SU-DHL-6 (cell line): ENCODE measurements around the gene DAPP1.

Source experiments
- H2AFZ ChIP-seq: fragments of 200-600 bp; sonication (generic); 2 replicates; pipeline ENCODE4 v1.6.1; 2014; ENCODE audit warnings: low read depth, mild to moderate bottlenecking, moderate library complexity, mixed read lengths, antibody characterized with exemption, low read length; ENCODE audit not compliant: severe bottlenecking
- H3F3A ChIP-seq: fragments of 200-600 bp; shearing (Covaris generic); 2 replicates; pipeline ENCODE4 v1.6.0; 2016; ENCODE audit warnings: antibody characterized with exemption, mild to moderate bottlenecking; ENCODE audit not compliant: insufficient read depth
- H3K27ac ChIP-seq: fragments of 200-600 bp; sonication (generic); 2 replicates; pipeline ENCODE4 v1.5.1; 2016; ENCODE audit warnings: low read depth, mild to moderate bottlenecking, low read length, moderate library complexity, mixed read lengths
- H3K27me3 ChIP-seq: fragments of 200-600 bp; sonication (generic), shearing (Covaris generic); 2 replicates; pipeline ENCODE4 v1.6.0; 2014; ENCODE audit warnings: mild to moderate bottlenecking, low read length
- H3K36me3 ChIP-seq: fragments of 200-600 bp; sonication (generic); 2 replicates; pipeline ENCODE4 v1.6.1; 2014; ENCODE audit warnings: mild to moderate bottlenecking, low read length, mixed read lengths
- H3K4me2 ChIP-seq: fragments of 300-600, 200-600 bp; shearing (Covaris generic), sonication (generic); 2 replicates; pipeline ENCODE4 v1.6.0; 2014; ENCODE audit warnings: low read length, low read depth, mild to moderate bottlenecking; ENCODE audit not compliant: poor library complexity, severe bottlenecking
- H3K4me3 ChIP-seq: fragments of 200-600 bp; sonication (generic); 2 replicates; pipeline ENCODE4 v1.5.1; 2014; ENCODE audit warnings: antibody characterized with exemption, low read length, mild to moderate bottlenecking, mixed read lengths; ENCODE audit not compliant: insufficient read depth, poor library complexity, severe bottlenecking
- H3K79me2 ChIP-seq: fragments of 200-600 bp; sonication (generic); 2 replicates; pipeline ENCODE4 v1.6.1; 2014; ENCODE audit warnings: mild to moderate bottlenecking, low read length, moderate library complexity; ENCODE audit not compliant: insufficient read depth
- H3K9ac ChIP-seq: fragments of 200-600 bp; sonication (generic); 2 replicates; pipeline ENCODE4 v1.7.0; 2014; ENCODE audit warnings: mild to moderate bottlenecking, low read length
- H3K9me2 ChIP-seq: fragments of 200-600 bp; sonication (generic); replicated peaks from 2 replicates; pipeline ENCODE4 v1.6.1; 2014; ENCODE audit warnings: low read length; ENCODE audit not compliant: insufficient read depth
- H3K9me3 ChIP-seq: fragments of 200-600 bp; sonication (generic); 2 replicates; pipeline ENCODE4 v1.6.1; 2014; ENCODE audit warnings: low read length, mixed read lengths; ENCODE audit not compliant: insufficient read depth
- H4K20me1 ChIP-seq: fragments of 200-600 bp; sonication (generic); 2 replicates; pipeline ENCODE4 v1.6.1; 2014; ENCODE audit warnings: low read depth, mild to moderate bottlenecking, antibody characterized with exemption, low read length, moderate library complexity, mixed read lengths
- CTCF ChIP-seq: fragments of 200-600 bp; sonication (generic); IDR thresholded peaks from one replicate; pipeline ENCODE4 v1.5.1; 2017; ENCODE audit warnings: antibody characterized with exemption, mild to moderate bottlenecking, low read length, moderate library complexity; ENCODE audit not compliant: insufficient read depth, poor library complexity, severe bottlenecking
- EZH2phosphoT487 ChIP-seq: fragments of 200-600 bp; sonication (generic), shearing (Covaris generic); conservative IDR thresholded peaks from 2 replicates; pipeline ENCODE4 v1.6.1; 2018; ENCODE audit warnings: mild to moderate bottlenecking, antibody characterized with exemption, low read length, moderate library complexity, mixed read lengths

The DAPP1 gene

GRCh38 chr4:99822734-99823133 lies 6.1 kb downstream of the DAPP1 start:
- Histone ChIP-seq H3K4me2 (peak overlapping the region; percentile 69), H3K27me3 (no peaks in the 10 kb centered on the region), H3K9ac (no peak overlapping the region), H3K4me3 (no peak overlapping the region), H4K20me1 (no peaks in the 10 kb centered on the region), H2AFZ (no peak overlapping the region), H3K36me3 (no peaks in the 10 kb centered on the region), H3K9me3 (no peaks in the 10 kb centered on the region), H3K79me2 (peaks cover 94% of the 10 kb centered on the region), H3F3A (peaks cover 23% of the 10 kb centered on the region), H3K27ac (peak overlapping the region; percentile 88), H3K9me2 (no peaks in the 10 kb centered on the region)
- TF ChIP-seq EZH2phosphoT487 = no peak
- TF ChIP-seq CTCF = no peak

GRCh38 chr4:99824070-99824599 lies 7.5 kb downstream of the DAPP1 start:
- no peak overlapping the region for H2AFZ ChIP-seq
- H3K36me3 ChIP-seq = no peaks in the 10 kb centered on the region
- H3K4me2 ChIP-seq = no peak overlapping the region
- H3K4me3 ChIP-seq = no peak overlapping the region
- H3K9ac ChIP-seq = no peak overlapping the region
- no peaks in the 10 kb centered on the region for H3K27me3 ChIP-seq
- H3K9me3 ChIP-seq = no peaks in the 10 kb centered on the region
- peaks cover 93% of the 10 kb centered on the region for H3K79me2 ChIP-seq
- TF ChIP-seq EZH2phosphoT487 (no peak), CTCF (no peak)
- no peak overlapping the region for H3K27ac ChIP-seq
- H3K9me2 ChIP-seq = no peaks in the 10 kb centered on the region
- H3F3A ChIP-seq = peaks cover 19% of the 10 kb centered on the region
- H4K20me1 ChIP-seq = no peaks in the 10 kb centered on the region

GRCh38 chr4:99825272-99825671 lies 8.6 kb downstream of the DAPP1 start:
- H3K27me3 ChIP-seq = no peaks in the 10 kb centered on the region
- H3K9ac ChIP-seq = no peak overlapping the region
- H3F3A ChIP-seq = peaks cover 15% of the 10 kb centered on the region
- no peak for TF ChIP-seq CTCF
- H2AFZ ChIP-seq = no peak overlapping the region
- H3K4me3 ChIP-seq = no peak overlapping the region
- H3K9me2 ChIP-seq = no peaks in the 10 kb centered on the region
- H3K9me3 ChIP-seq = no peaks in the 10 kb centered on the region
- peaks cover 83% of the 10 kb centered on the region for H3K79me2 ChIP-seq
- H4K20me1 ChIP-seq = no peaks in the 10 kb centered on the region
- H3K4me2 ChIP-seq = no peak overlapping the region
- no peak overlapping the region for H3K27ac ChIP-seq
- no peaks in the 10 kb centered on the region for H3K36me3 ChIP-seq

- peaks cover 8% of the 10 kb centered on the region for H3F3A ChIP-seq
- no peak overlapping the region for H2AFZ ChIP-seq
- TF ChIP-seq EZH2phosphoT487 (no peak), CTCF (no peak)
- no peak overlapping the region for H3K4me2 ChIP-seq
- H3K36me3 ChIP-seq = no peaks in the 10 kb centered on the region
- H3K27ac ChIP-seq = no peak overlapping the region
- no peak overlapping the region for H3K4me3 ChIP-seq
- no peaks in the 10 kb centered on the region for H4K20me1 ChIP-seq
- H3K9me2 ChIP-seq = no peaks in the 10 kb centered on the region
- H3K9me3 ChIP-seq = no peaks in the 10 kb centered on the region
- H3K27me3 ChIP-seq = no peaks in the 10 kb centered on the region
- no peak overlapping the region for H3K9ac ChIP-seq
- peaks cover 75% of the 10 kb centered on the region for H3K79me2 ChIP-seq
These were observed 9.4 kb downstream of the DAPP1 start for GRCh38 chr4:99826016-99826415.
